Nephron progenitor cell (in vitro differentiated cells): ENCODE measurements around the gene HADHA.
A peak's percentile ranks its signal among the peaks of the same experiment; 100 is the strongest.

Experiments
- DNase-seq: peaks from one replicate; pipeline ENCODE4 v3.0.0; 2021
- H3K27ac Mint-ChIP-seq: 2 replicates; pipeline ENCODE4 v1.8.0; 2021; ENCODE audit warnings: mild to moderate bottlenecking, moderate library complexity, mixed read lengths
- H3K27me3 Mint-ChIP-seq: 2 replicates; pipeline ENCODE4 v1.8.0; 2021; ENCODE audit warnings: mild to moderate bottlenecking, low read depth, mixed read lengths; ENCODE audit not compliant: poor library complexity
- H3K36me3 Mint-ChIP-seq: 2 replicates; pipeline ENCODE4 v1.8.0; 2021; ENCODE audit warnings: low read depth, mixed read lengths
- H3K4me1 Mint-ChIP-seq: 2 replicates; pipeline ENCODE4 v1.8.0; 2021; ENCODE audit warnings: mixed read lengths
- H3K4me3 Mint-ChIP-seq: 2 replicates; pipeline ENCODE4 v1.8.0; 2021; ENCODE audit warnings: mild to moderate bottlenecking, moderate library complexity, mixed read lengths
- H3K9me3 Mint-ChIP-seq: 2 replicates; pipeline ENCODE4 v1.8.0; 2021; ENCODE audit warnings: mild to moderate bottlenecking, moderate library complexity, mixed read lengths
- CTCF ChIP-seq: fragments of 200-600 bp; sonication (generic); IDR thresholded peaks from 2 replicates; pipeline ENCODE4 v1.5.0; 2021; ENCODE audit warnings: antibody characterized with exemption

Gene HADHA

DNA sequence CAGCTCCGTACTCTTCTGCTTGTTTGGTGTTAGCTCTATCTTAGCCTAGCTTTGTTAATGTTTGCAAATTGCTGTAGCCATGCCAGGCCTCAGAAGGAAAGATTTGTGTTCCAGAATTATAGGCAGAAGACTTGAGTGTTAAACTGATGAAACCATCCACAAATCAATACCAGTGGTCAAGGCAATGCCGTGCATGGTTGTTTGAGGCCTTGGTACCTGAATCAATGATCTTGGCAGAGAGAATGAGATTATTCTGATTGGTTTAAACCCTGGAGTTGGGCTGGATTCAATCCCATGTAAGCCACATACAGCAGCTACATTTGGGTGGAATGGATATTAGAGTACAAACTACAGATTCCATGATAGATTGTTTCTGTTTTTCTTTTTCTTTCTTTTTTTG, 5.2 kb upstream of the HADHA start:
- Mint-ChIP-seq H3K27me3 (peaks cover 5% of the 10 kb centered on the region), H3K9me3 (no peaks in the 10 kb centered on the region), H3K4me1 (peaks cover 19% of the 10 kb centered on the region), H3K27ac (no peak overlapping the region), H3K4me3 (no peak overlapping the region), H3K36me3 (peaks cover 2% of the 10 kb centered on the region)
- DNase-seq = no peak
- no peak for TF ChIP-seq CTCF

DNA sequence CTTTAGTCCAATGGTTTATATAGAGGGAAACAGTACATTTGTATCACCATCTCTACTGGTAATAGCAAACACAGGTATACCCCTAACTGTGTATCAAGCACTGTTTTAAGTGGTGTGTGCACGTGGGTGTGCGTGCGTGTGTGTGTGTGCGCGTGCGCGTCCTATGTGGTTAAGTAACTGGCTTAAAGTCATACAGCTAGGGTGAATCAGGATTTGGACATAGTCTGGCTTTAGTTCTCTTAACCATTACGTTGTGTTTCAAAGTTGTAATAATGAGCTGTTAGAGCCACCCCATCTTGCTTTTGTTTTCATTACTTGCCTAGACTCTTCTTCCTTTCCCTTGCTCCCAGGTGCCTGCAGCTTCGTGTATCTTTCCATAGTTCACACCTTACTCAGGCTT, 2.4 kb upstream of the HADHA start:
- no peak for DNase-seq
- H3K27ac Mint-ChIP-seq = no peak overlapping the region
- peaks cover 35% of the 10 kb centered on the region for H3K4me1 Mint-ChIP-seq
- peaks cover 8% of the 10 kb centered on the region for H3K27me3 Mint-ChIP-seq
- no peaks in the 10 kb centered on the region for H3K9me3 Mint-ChIP-seq
- H3K36me3 Mint-ChIP-seq = no peaks in the 10 kb centered on the region
- H3K4me3 Mint-ChIP-seq = peak overlapping the region; percentile 99
- TF ChIP-seq CTCF = no peak

GRCh38 chr2:26245810-26246209, 1.4 kb upstream of the HADHA start:
- Mint-ChIP-seq H3K4me1 (peaks cover 37% of the 10 kb centered on the region), H3K27ac (peak overlapping the region; percentile 100), H3K4me3 (peak overlapping the region; percentile 99), H3K36me3 (no peaks in the 10 kb centered on the region), H3K27me3 (peaks cover 8% of the 10 kb centered on the region), H3K9me3 (no peaks in the 10 kb centered on the region)
- no peak for TF ChIP-seq CTCF
- no peak for DNase-seq

- Mint-ChIP-seq H3K27me3 (peaks cover 8% of the 10 kb centered on the region), H3K36me3 (no peaks in the 10 kb centered on the region), H3K9me3 (no peaks in the 10 kb centered on the region), H3K4me3 (peak overlapping the region; percentile 99), H3K27ac (peak overlapping the region; percentile 100), H3K4me1 (peaks cover 41% of the 10 kb centered on the region)
- no peak for TF ChIP-seq CTCF
- DNase-seq = no peak
Observed at GRCh38 chr2:26245231-26245732, 850 bp upstream of the HADHA start.

DNA sequence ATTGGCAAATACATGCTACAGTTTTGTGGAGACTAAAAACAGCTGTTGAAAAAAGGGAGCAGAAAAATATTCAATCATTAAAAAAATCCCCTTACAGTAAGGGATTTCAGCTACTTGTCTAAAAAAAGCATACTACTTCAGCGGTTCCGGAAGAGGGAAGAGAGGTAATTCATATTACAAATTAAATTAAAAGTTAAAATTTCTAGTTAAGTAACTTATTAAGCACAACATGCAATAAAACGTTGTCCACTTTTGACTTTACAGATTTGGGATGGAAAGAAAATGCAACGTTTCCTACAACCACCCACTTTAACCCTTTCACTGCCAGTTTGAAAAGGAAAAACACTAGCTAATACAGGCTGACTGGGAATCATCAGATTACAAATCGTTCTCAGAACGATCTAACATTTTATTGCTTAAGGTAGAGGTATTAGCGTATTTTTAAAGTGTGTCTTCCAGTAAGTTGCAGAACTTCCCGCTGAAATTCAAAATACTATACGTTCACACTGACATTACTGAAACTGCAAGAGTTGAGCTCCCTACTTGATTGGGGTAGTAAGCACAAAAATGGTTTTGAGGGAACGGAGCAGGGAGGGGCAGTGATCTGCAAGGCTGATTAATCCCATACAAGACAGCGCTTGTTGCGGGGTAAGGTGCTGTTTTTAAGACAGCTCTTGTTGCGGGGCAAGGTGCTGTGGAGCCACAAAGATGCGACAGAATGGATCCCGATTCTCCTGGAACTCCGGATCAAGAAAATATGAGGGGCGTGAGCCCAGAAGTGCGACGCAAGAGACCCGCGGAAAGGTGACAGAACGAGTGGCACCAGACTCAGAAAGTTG, 743 bp downstream of the HADHA start:
- H3K27ac Mint-ChIP-seq = peak overlapping the region; percentile 100
- DNase-seq = no peak
- H3K36me3 Mint-ChIP-seq = no peaks in the 10 kb centered on the region
- no peaks in the 10 kb centered on the region for H3K9me3 Mint-ChIP-seq
- no peak for TF ChIP-seq CTCF
- H3K4me3 Mint-ChIP-seq = peak overlapping the region; percentile 99
- peaks cover 41% of the 10 kb centered on the region for H3K4me1 Mint-ChIP-seq
- H3K27me3 Mint-ChIP-seq = peaks cover 8% of the 10 kb centered on the region
